MCF 10A (cell line): Measurements from ENCODE around the gene STK32B. TPM values are rescaled to one million over a fixed set of nuclear protein-coding genes. Genes with fewer than 3 reads are reported as not detected.

ENCODE experiments used
- BruUV-seq: library from RNA; stranded (reverse); fragments of 400-500 nt; replicated peaks from 2 replicates; lab custom pipeline; 2021; lab: Mats Ljungman, UMichigan
- CTCF ChIA-PET: fragments of 300-600 bp; sonication (Branson Sonifier 250); formaldehyde crosslinking; extraction: SDS; loops from one replicate; lab custom pipeline; 2021; ENCODE audit warnings: antibody characterized with exemption, inconsistent platforms; lab: Yijun Ruan, JAX
- POLR2A ChIA-PET: fragments of 300-600, 350-650 bp; sonication (Branson Sonifier 250); formaldehyde crosslinking; extraction: SDS; loops from one replicate; lab custom pipeline; 2020; ENCODE audit warnings: antibody characterized with exemption, inconsistent platforms; lab: Yijun Ruan, JAX
- DNase-seq: peaks from one replicate; pipeline ENCODE4 v3.0.0-alpha.2; 2018; ENCODE audit not compliant: unreplicated experiment
- H3K27ac Mint-ChIP-seq: one replicate; pipeline ENCODE4 v1.8.0; 2022; ENCODE audit warnings: mild to moderate bottlenecking, low read depth, mixed read lengths; ENCODE audit not compliant: unreplicated experiment
- H3K27me3 Mint-ChIP-seq: one replicate; pipeline ENCODE4 v1.8.0; 2022; ENCODE audit warnings: mixed read lengths; ENCODE audit not compliant: insufficient read depth, unreplicated experiment
- H3K36me3 Mint-ChIP-seq: one replicate; pipeline ENCODE4 v1.8.0; 2022; ENCODE audit warnings: mild to moderate bottlenecking, moderate library complexity, mixed read lengths; ENCODE audit not compliant: insufficient read depth, unreplicated experiment
- H3K4me1 Mint-ChIP-seq: one replicate; pipeline ENCODE4 v1.8.0; 2022; ENCODE audit warnings: mixed read lengths; ENCODE audit not compliant: insufficient read depth, unreplicated experiment
- H3K4me3 Mint-ChIP-seq: one replicate; pipeline ENCODE4 v1.8.0; 2022; ENCODE audit warnings: mild to moderate bottlenecking, moderate library complexity, mixed read lengths; ENCODE audit not compliant: unreplicated experiment
- H3K9me3 Mint-ChIP-seq: one replicate; pipeline ENCODE4 v1.8.0; 2022; ENCODE audit warnings: mixed read lengths; ENCODE audit not compliant: unreplicated experiment
- intact Hi-C: fragments of 100-400 bp; cut with micrococcal nuclease; formaldehyde crosslinking; loops from 2 replicates; pipeline ENCODE4 v1.14.1; 2022
- total RNA-seq: library from RNA; stranded (reverse); gene quantifications from 2 replicates; pipeline ENCODE4 v1.2.3, GENCODE V29; 2022
- TF ChIP-seq, protein P1 (sequence below): fragments of 200-600 bp; IDR thresholded peaks from one replicate; pipeline ENCODE4 v1.8.0; 2022; ENCODE audit warnings: antibody characterized with exemption, mild to moderate bottlenecking; ENCODE audit not compliant: unreplicated experiment

Gene STK32B
- total RNA-seq, 1 experiment from 2014 or later: not detected

DNA sequence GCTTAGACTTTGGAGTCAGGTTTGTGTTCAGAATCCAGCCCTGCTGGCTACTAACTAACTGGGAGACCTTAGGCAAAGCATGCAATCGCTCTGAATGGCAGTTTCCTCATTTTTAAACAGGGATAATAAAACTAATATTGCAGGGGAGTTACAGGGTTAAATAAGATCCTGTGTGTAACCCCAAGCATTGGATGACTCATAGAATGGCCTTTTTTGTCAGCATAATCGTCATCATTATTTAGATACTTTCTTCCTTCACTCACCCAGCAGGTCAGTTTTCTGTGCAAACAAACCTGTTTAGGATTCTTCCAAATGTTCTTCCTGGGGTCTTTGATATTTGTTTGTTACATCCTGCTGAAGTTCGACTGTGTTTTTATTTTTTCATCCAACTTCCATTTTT lies 448.9 kb downstream of the STK32B start:
- no peaks in the 10 kb centered on the region for H3K36me3 Mint-ChIP-seq
- intact Hi-C loops: no loop called here
- ChIA-PET POLR2A (no interaction called here), CTCF (no interaction called here)
- H3K27me3 Mint-ChIP-seq: no peaks in the 10 kb centered on the region
- H3K4me3 Mint-ChIP-seq: no peak overlapping the region
- H3K27ac Mint-ChIP-seq: no peak overlapping the region
- no peak for DNase-seq
- TF ChIP-seq, protein P1, sequence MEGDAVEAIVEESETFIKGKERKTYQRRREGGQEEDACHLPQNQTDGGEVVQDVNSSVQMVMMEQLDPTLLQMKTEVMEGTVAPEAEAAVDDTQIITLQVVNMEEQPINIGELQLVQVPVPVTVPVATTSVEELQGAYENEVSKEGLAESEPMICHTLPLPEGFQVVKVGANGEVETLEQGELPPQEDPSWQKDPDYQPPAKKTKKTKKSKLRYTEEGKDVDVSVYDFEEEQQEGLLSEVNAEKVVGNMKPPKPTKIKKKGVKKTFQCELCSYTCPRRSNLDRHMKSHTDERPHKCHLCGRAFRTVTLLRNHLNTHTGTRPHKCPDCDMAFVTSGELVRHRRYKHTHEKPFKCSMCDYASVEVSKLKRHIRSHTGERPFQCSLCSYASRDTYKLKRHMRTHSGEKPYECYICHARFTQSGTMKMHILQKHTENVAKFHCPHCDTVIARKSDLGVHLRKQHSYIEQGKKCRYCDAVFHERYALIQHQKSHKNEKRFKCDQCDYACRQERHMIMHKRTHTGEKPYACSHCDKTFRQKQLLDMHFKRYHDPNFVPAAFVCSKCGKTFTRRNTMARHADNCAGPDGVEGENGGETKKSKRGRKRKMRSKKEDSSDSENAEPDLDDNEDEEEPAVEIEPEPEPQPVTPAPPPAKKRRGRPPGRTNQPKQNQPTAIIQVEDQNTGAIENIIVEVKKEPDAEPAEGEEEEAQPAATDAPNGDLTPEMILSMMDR: no peak
- peaks cover 6% of the 10 kb centered on the region for H3K4me1 Mint-ChIP-seq
- peaks cover 26% of the 10 kb centered on the region for H3K9me3 Mint-ChIP-seq
- no TSS peak for BruUV-seq

DNA sequence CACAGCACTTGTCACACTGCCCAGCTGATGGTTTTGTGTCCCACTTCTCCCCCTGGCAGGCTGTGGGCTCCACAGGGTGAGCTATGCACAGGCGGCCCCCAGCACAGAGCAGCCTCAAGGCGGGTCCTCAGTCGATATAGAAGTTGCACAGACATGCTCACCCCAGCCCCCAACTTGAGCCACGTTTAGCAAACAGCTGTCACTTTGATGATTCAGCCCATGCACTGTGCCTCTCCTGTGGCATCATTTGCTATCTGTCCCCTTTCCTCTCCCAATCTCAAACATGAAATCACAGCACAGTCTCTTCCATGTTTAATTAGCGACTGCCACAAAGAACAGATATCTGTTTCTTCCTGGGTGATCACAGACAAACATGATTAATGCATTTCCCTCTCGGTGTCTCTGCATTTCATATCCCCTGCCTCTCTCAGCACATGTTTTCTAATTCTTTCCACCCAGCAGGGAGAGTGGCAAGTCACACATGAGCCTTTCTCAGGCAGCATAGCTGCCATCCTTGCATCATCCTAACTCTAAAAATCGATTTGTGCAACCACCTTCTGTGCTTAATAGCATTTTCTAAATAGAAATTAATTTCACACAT lies 452.2 kb downstream of the STK32B start:
- Mint-ChIP-seq H3K4me3 (no peak overlapping the region), H3K27me3 (no peaks in the 10 kb centered on the region), H3K36me3 (no peaks in the 10 kb centered on the region), H3K27ac (no peak overlapping the region), H3K4me1 (peaks cover 6% of the 10 kb centered on the region), H3K9me3 (peaks cover 23% of the 10 kb centered on the region)
- POLR2A ChIA-PET: no interaction called here
- TF ChIP-seq, protein P1: no peak
- CTCF ChIA-PET: interaction anchor here (0.6 kb wide), 1 partner anchor 68 kb away, joined by 3 read pairs; no protein-coding TSS in a partner anchor
- DNase-seq: no peak
- no TSS peak for BruUV-seq
- intact Hi-C loops: no loop called here

DNA sequence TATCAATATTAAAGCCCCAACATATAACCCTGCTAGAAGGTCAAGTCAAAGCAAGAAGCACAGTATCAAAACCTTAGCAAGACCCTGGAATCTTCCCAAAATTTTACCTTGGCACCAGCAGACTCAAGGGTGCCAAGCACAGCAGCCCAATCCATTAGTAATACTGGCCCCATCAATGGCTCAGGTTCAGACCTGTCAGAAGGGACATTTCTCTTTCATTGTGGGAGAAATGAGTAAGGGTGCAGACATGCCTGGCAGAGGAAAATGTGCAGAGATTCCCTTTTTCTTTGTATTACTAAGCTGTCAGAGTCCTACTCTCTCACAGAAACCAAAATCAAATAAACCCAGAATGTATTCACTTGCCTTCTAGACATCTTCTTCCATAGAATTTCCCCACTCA lies 453.2 kb downstream of the STK32B start:
- Mint-ChIP-seq H3K36me3 (no peaks in the 10 kb centered on the region), H3K9me3 (peaks cover 23% of the 10 kb centered on the region), H3K27me3 (no peaks in the 10 kb centered on the region), H3K4me1 (peaks cover 6% of the 10 kb centered on the region), H3K27ac (no peak overlapping the region), H3K4me3 (no peak overlapping the region)
- TF ChIP-seq, protein P1: no peak
- ChIA-PET CTCF (interaction anchor here (0.7 kb wide), 1 partner anchor 209 kb away, joined by 3 read pairs; no protein-coding TSS in a partner anchor), POLR2A (no interaction called here)
- intact Hi-C loops: no loop called here
- DNase-seq: peak; percentile 64
- BruUV-seq: no TSS peak

DNA sequence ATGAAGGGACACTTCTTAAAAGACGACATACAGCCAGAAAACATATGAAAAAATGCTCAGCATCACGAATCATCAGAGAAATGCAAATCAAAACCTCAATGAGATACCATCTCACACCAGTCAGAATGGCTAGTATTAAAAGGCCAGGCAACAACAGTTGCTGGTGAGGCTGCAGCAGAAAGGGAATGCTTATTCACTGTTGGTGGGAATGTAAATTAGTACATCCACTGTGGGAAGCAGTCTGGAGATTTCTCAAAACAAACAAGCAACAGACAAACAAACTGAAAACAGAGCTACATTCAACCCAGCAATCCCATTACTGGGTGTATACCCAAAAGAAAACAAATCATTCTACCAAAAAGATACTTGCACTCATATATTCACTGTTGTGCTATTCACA lies 459.2 kb downstream of the STK32B start:
- no TSS peak for BruUV-seq
- no peak for DNase-seq
- Mint-ChIP-seq H3K9me3 (peaks cover 17% of the 10 kb centered on the region), H3K4me1 (no peaks in the 10 kb centered on the region), H3K27ac (no peak overlapping the region), H3K36me3 (no peaks in the 10 kb centered on the region), H3K4me3 (no peak overlapping the region), H3K27me3 (no peaks in the 10 kb centered on the region)
- CTCF ChIA-PET: interaction anchor here (0.7 kb wide), 1 partner anchor 29 kb away, joined by 3 read pairs; no protein-coding TSS in a partner anchor
- POLR2A ChIA-PET: no interaction called here
- TF ChIP-seq, protein P1: no peak
- intact Hi-C loops: no loop called here
